CD4-positive, alpha-beta memory T cell (primary cell): ENCODE results near the gene PRRT1. TPM values are rescaled to one million over a fixed set of nuclear protein-coding genes. Genes with fewer than 3 reads are reported as not detected.

Experiments
- CTCF ChIA-PET: fragments of 350-600 bp; sonication (Branson Sonifier 250); formaldehyde crosslinking; loops from one replicate; lab custom pipeline; 2021; ENCODE audit warnings: inconsistent platforms; ENCODE audit not compliant: partially characterized antibody; lab: Charles Lee
- POLR2A ChIA-PET: fragments of 350-600 bp; sonication (Branson Sonifier 250); formaldehyde crosslinking; loops from one replicate; lab custom pipeline; 2021; ENCODE audit not compliant: partially characterized antibody; lab: Charles Lee
- DNase-seq, 5 donors: peaks; one replicate each; pipeline versions ENCODE4 v3.0.0 to v3.0.0-alpha.2; 2020 to 2022; ENCODE audit warnings: mixed read lengths in 1 of 5
- H3K27ac ChIP-seq: one replicate; pipeline ENCODE4 v1.7.0; 2013; ENCODE audit warnings: low read depth, low read length
- H3K27me3 ChIP-seq: 2 replicates; pipeline ENCODE4 v1.7.0; 2013; ENCODE audit warnings: mild to moderate bottlenecking, low read length, moderate library complexity; ENCODE audit not compliant: insufficient read depth
- H3K36me3 ChIP-seq: 2 replicates; pipeline ENCODE4 v1.7.0; 2013; ENCODE audit warnings: mild to moderate bottlenecking, low read length, moderate library complexity; ENCODE audit not compliant: insufficient read depth
- H3K4me1 ChIP-seq: 2 replicates; pipeline ENCODE4 v1.7.0; 2013; ENCODE audit warnings: mild to moderate bottlenecking, low read length, moderate library complexity; ENCODE audit not compliant: insufficient read depth
- H3K4me3 ChIP-seq, 2 donors: one replicate each; pipeline ENCODE4 v1.7.0; 2013; ENCODE audit warnings: low read length in 2 of 2, mild to moderate bottlenecking in 1 of 2
- H3K9me3 ChIP-seq, 2 donors: one replicate each; pipeline ENCODE4 v1.7.0; 2013; ENCODE audit warnings: low read length in 2 of 2, control low read depth in 1 of 2; ENCODE audit not compliant: control insufficient read depth in 1 of 2
- H3K27ac Mint-ChIP-seq, 7 donors: one replicate each; pipeline ENCODE4 v1.8.0; 2020 to 2021; ENCODE audit warnings: mixed read lengths in 7 of 7, mild to moderate bottlenecking in 6 of 7, inconsistent platforms in 3 of 7, moderate library complexity in 3 of 7
- H3K27me3 Mint-ChIP-seq, 2 donors: one replicate each; pipeline ENCODE4 v1.8.0; 2020 to 2021; ENCODE audit warnings: mixed read lengths in 2 of 2
- H3K36me3 Mint-ChIP-seq, 2 donors: one replicate each; pipeline ENCODE4 v1.8.0; 2020 to 2021; ENCODE audit warnings: mixed read lengths in 2 of 2, inconsistent platforms in 1 of 2, mild to moderate bottlenecking in 1 of 2
- H3K4me1 Mint-ChIP-seq, 4 donors: one replicate each; pipeline ENCODE4 v1.8.0; 2020 to 2021; ENCODE audit warnings: mixed read lengths in 4 of 4, mild to moderate bottlenecking in 1 of 4
- H3K4me3 Mint-ChIP-seq, 8 donors: one replicate each; pipeline ENCODE4 v1.8.0; 2020 to 2021; ENCODE audit warnings: mixed read lengths in 8 of 8, mild to moderate bottlenecking in 7 of 8, moderate library complexity in 6 of 8, inconsistent platforms in 3 of 8
- H3K9me3 Mint-ChIP-seq, 8 donors: one replicate each; pipeline ENCODE4 v1.8.0; 2020 to 2021; ENCODE audit warnings: mixed read lengths in 8 of 8, mild to moderate bottlenecking in 5 of 8, inconsistent platforms in 3 of 8, moderate library complexity in 1 of 8
- intact Hi-C: fragments of 100-400 bp; cut with micrococcal nuclease; formaldehyde crosslinking; loops from one replicate; pipeline ENCODE4 v1.15.1; 2023
- polyA plus RNA-seq, 2 donors: library from polyadenylated mRNA; unstranded; fragments of 300-500 nt; fragmentation: Illumina TruSeq; gene quantifications; one replicate each; pipeline ENCODE4 v1.2.3, GENCODE V29; 2021
- total RNA-seq, 2 experiments: library from RNA; stranded (reverse); gene quantifications; one replicate each; pipeline ENCODE4 v1.2.3, GENCODE V29; 2021

PRRT1 gene
- total and polyA plus RNA-seq, 4 experiments from 2014 or later, result 0.60 to 1.9 (median 1.5) TPM; not detected in 1

GRCh38 chr6:32111424-32112066 is 40.2 kb downstream of the PRRT1 start:
- Histone ChIP-seq H3K4me3 (no peak overlapping the region), H3K27me3 (no peaks in the 10 kb centered on the region), H3K4me1 (peaks cover 15% of the 10 kb centered on the region), H3K27ac (no peak overlapping the region), H3K9me3 (no peaks in the 10 kb centered on the region), H3K36me3 (peaks cover 11% of the 10 kb centered on the region)
- no peaks in the 10 kb centered on the region for H3K9me3 Mint-ChIP-seq
- intact Hi-C loops, result no loop called here
- no peak overlapping the region for H3K4me3 Mint-ChIP-seq
- ChIA-PET POLR2A (interaction anchor here (1.4 to 2.8 kb wide), 2 partner anchors 16 to 65 kb away, joined by 3 to 11 read pairs; partner anchors contain the start of gene ATF6B), CTCF (no interaction called here)
- H3K36me3 Mint-ChIP-seq, result peaks cover 3 to 27% of the 10 kb centered on the region in 2 donors
- peaks cover 13 to 27% (median 20%) of the 10 kb centered on the region in 4 donors for H3K4me1 Mint-ChIP-seq
- peaks cover 6 to 12% of the 10 kb centered on the region in 2 donors for H3K27me3 Mint-ChIP-seq
- peak overlapping the region; percentile 3 to 78 (median 57) for H3K27ac Mint-ChIP-seq
- no peak for DNase-seq

- Histone ChIP-seq H3K4me1 (peaks cover 15% of the 10 kb centered on the region), H3K9me3 (no peaks in the 10 kb centered on the region), H3K27me3 (no peaks in the 10 kb centered on the region), H3K36me3 (peaks cover 2% of the 10 kb centered on the region), H3K4me3 (no peak overlapping the region), H3K27ac (no peak overlapping the region)
- intact Hi-C loops, result no loop called here
- CTCF ChIA-PET, result interaction anchor here (2.0 kb wide), 1 partner anchor 8 kb away, joined by 7 read pairs; no protein-coding TSS in a partner anchor
- peaks cover 13 to 27% (median 20%) of the 10 kb centered on the region in 4 donors for H3K4me1 Mint-ChIP-seq
- H3K9me3 Mint-ChIP-seq, result no peaks in the 10 kb centered on the region
- H3K27ac Mint-ChIP-seq, result peak overlapping the region in 2 of 7 donors; percentile 32 to 42
- H3K36me3 Mint-ChIP-seq, result peaks cover 0 to 19% of the 10 kb centered on the region in 2 donors
- H3K4me3 Mint-ChIP-seq, result no peak overlapping the region
- no peak for DNase-seq
- peaks cover 6 to 14% of the 10 kb centered on the region in 2 donors for H3K27me3 Mint-ChIP-seq
- POLR2A ChIA-PET, result interaction anchor here (1.4 to 2.8 kb wide), 2 partner anchors 17 to 66 kb away, joined by 3 to 11 read pairs; partner anchors contain the start of gene ATF6B
Observed at GRCh38 chr6:32110632-32111031, 41.1 kb downstream of the PRRT1 start.

GRCh38 chr6:32109765-32110160 is 42.0 kb downstream of the PRRT1 start:
- ChIA-PET POLR2A (interaction anchor here (1.4 to 2.8 kb wide), 2 partner anchors 18 to 66 kb away, joined by 3 to 11 read pairs; partner anchors contain the start of gene ATF6B), CTCF (interaction anchor here (2.0 kb wide), 1 partner anchor 8 kb away, joined by 7 read pairs; no protein-coding TSS in a partner anchor)
- H3K9me3 ChIP-seq, result no peaks in the 10 kb centered on the region
- Mint-ChIP-seq H3K4me3 (no peak overlapping the region), H3K36me3 (peaks cover 0 to 12% of the 10 kb centered on the region in 2 donors), H3K27me3 (peaks cover 6 to 18% of the 10 kb centered on the region in 2 donors), H3K9me3 (no peaks in the 10 kb centered on the region), H3K4me1 (peaks cover 13 to 27% (median 20%) of the 10 kb centered on the region in 4 donors), H3K27ac (peak overlapping the region in 1 of 7 donors; percentile 49)
- no peak for DNase-seq
- H3K27ac ChIP-seq, result no peak overlapping the region
- peaks cover 15% of the 10 kb centered on the region for H3K4me1 ChIP-seq
- no peaks in the 10 kb centered on the region for H3K27me3 ChIP-seq
- H3K4me3 ChIP-seq, result no peak overlapping the region
- no peaks in the 10 kb centered on the region for H3K36me3 ChIP-seq
- intact Hi-C loops, result no loop called here

GRCh38 chr6:32109114-32109764 is 42.5 kb downstream of the PRRT1 start, which contains the start of gene TNXB:
TSS of gene TNXB (minus strand) at chr6:32109338. CDS start at chr6:32098198, 11,140 bp downstream.
- H3K36me3 ChIP-seq, result no peaks in the 10 kb centered on the region
- H3K4me3 Mint-ChIP-seq, result peak within 1 kb of the TSS in 2 of 8 donors; percentile 7 to 14
- intact Hi-C loops, result no loop called here
- H3K4me1 Mint-ChIP-seq, result peaks cover 13 to 27% (median 20%) of the 10 kb centered on the region in 4 donors
- H3K4me3 ChIP-seq, result no peak within 1 kb of the TSS
- DNase-seq, result no peak
- peaks cover 0 to 9% of the 10 kb centered on the region in 2 donors for H3K36me3 Mint-ChIP-seq
- H3K9me3 ChIP-seq, result no peaks in the 10 kb centered on the region
- POLR2A ChIA-PET, result interaction anchor here (2.8 kb wide), 1 partner anchor 18 kb away, joined by 11 read pairs; the partner anchor contains the start of gene ATF6B
- peaks cover 15% of the 10 kb centered on the region for H3K4me1 ChIP-seq
- H3K27ac Mint-ChIP-seq, result peak within 1 kb of the TSS in 4 of 7 donors; percentile 38 to 63 (median 50)
- H3K27me3 Mint-ChIP-seq, result peaks cover 6 to 20% of the 10 kb centered on the region in 2 donors
- H3K27me3 ChIP-seq, result no peaks in the 10 kb centered on the region
- H3K27ac ChIP-seq, result no peak within 1 kb of the TSS
- CTCF ChIA-PET, result interaction anchor here (2.0 kb wide), 1 partner anchor 9 kb away, joined by 7 read pairs; no protein-coding TSS in a partner anchor
- no peaks in the 10 kb centered on the region for H3K9me3 Mint-ChIP-seq

- H3K4me3 Mint-ChIP-seq, result peak overlapping the region in 2 of 8 donors; percentile 7 to 14
Observed at GRCh38 chr6:32108727-32109113, 43.0 kb downstream of the PRRT1 start.

GRCh38 chr6:32108094-32108627 is 43.6 kb downstream of the PRRT1 start:
- H3K27me3 Mint-ChIP-seq, result peaks cover 8 to 25% of the 10 kb centered on the region in 2 donors
- no peaks in the 10 kb centered on the region for H3K9me3 Mint-ChIP-seq
- peak overlapping the region in 1 of 7 donors; percentile 32 for H3K27ac Mint-ChIP-seq
- no peaks in the 10 kb centered on the region for H3K27me3 ChIP-seq
- no peak overlapping the region for H3K4me3 ChIP-seq
- DNase-seq, result no peak
- H3K36me3 Mint-ChIP-seq, result peaks cover 0 to 9% of the 10 kb centered on the region in 2 donors
- CTCF ChIA-PET, result no interaction called here
- peaks cover 11 to 27% (median 19%) of the 10 kb centered on the region in 4 donors for H3K4me1 Mint-ChIP-seq
- POLR2A ChIA-PET, result no interaction called here
- H3K27ac ChIP-seq, result no peak overlapping the region
- peaks cover 15% of the 10 kb centered on the region for H3K4me1 ChIP-seq
- intact Hi-C loops, result no loop called here
- H3K36me3 ChIP-seq, result no peaks in the 10 kb centered on the region
- peak overlapping the region in 1 of 8 donors; percentile 47 for H3K4me3 Mint-ChIP-seq
- H3K9me3 ChIP-seq, result no peaks in the 10 kb centered on the region

More at GRCh38 chr6:32108727-32109113, 43.0 kb downstream of the PRRT1 start:
- Mint-ChIP-seq H3K27me3 (peaks cover 6 to 23% of the 10 kb centered on the region in 2 donors), H3K36me3 (peaks cover 0 to 9% of the 10 kb centered on the region in 2 donors), H3K9me3 (no peaks in the 10 kb centered on the region), H3K27ac (peak overlapping the region in 3 of 7 donors; percentile 38 to 63 (median 42)), H3K4me1 (peaks cover 13 to 27% (median 20%) of the 10 kb centered on the region in 4 donors)
- Histone ChIP-seq H3K27ac (no peak overlapping the region), H3K9me3 (no peaks in the 10 kb centered on the region), H3K27me3 (no peaks in the 10 kb centered on the region), H3K36me3 (no peaks in the 10 kb centered on the region), H3K4me3 (no peak overlapping the region), H3K4me1 (peaks cover 15% of the 10 kb centered on the region)
- ChIA-PET CTCF (interaction anchor here (2.0 kb wide), 1 partner anchor 10 kb away, joined by 7 read pairs; no protein-coding TSS in a partner anchor), POLR2A (interaction anchor here (2.8 kb wide), 1 partner anchor 19 kb away, joined by 11 read pairs; the partner anchor contains the start of gene ATF6B)
- no peak for DNase-seq
- intact Hi-C loops, result no loop called here
